ENCODE results near the gene PGAP6.
"Not testable (repeated sequence)": the region's sequence is repeated elsewhere in the genome, so short reads cannot be mapped to it uniquely, and the experiment has no call there.

Gene PGAP6

GRCh38 chr16:342455-343213, 39.1 kb downstream of the PGAP6 start:
- H3K4me3 ChIP-seq (ENCODE audit: low read length) = no peak overlapping the region
- H3K27ac ChIP-seq (ENCODE audit: low read depth, low read length) = no peak overlapping the region
- peaks cover 9% of the 10 kb centered on the region for H3K36me3 ChIP-seq (ENCODE audit: control insufficient read depth, insufficient read depth, low read length)
- H3K9ac ChIP-seq (ENCODE audit: low read length) = no peak overlapping the region
- no peaks in the 10 kb centered on the region for H3K27me3 ChIP-seq (ENCODE audit: control insufficient read depth, insufficient read depth, low read length)
- H3K4me1 ChIP-seq (ENCODE audit: control insufficient read depth, insufficient read depth, low read length) = no peaks in the 10 kb centered on the region

- H3K27ac ChIP-seq (ENCODE audit: low read depth, low read length); H3K4me3 ChIP-seq (ENCODE audit: low read length); H3K4me1 ChIP-seq (ENCODE audit: control insufficient read depth, insufficient read depth, low read length); H3K36me3 ChIP-seq (ENCODE audit: control insufficient read depth, insufficient read depth, low read length); H3K27me3 ChIP-seq (ENCODE audit: control insufficient read depth, insufficient read depth, low read length); H3K9ac ChIP-seq (ENCODE audit: low read length): not testable (repeated sequence)
Observed at GRCh38 chr16:341974-342336, 39.8 kb downstream of the PGAP6 start.

GRCh38 chr16:341095-341973, 40.4 kb downstream of the PGAP6 start:
- H3K36me3 ChIP-seq (ENCODE audit: control insufficient read depth, insufficient read depth, low read length); H3K9ac ChIP-seq (ENCODE audit: low read length); H3K27me3 ChIP-seq (ENCODE audit: control insufficient read depth, insufficient read depth, low read length); H3K27ac ChIP-seq (ENCODE audit: low read depth, low read length); H3K4me1 ChIP-seq (ENCODE audit: control insufficient read depth, insufficient read depth, low read length); H3K4me3 ChIP-seq (ENCODE audit: low read length): not testable (repeated sequence)

GRCh38 chr16:340370-341091, 41.2 kb downstream of the PGAP6 start:
- Histone ChIP-seq H3K4me1 (ENCODE audit: control insufficient read depth, insufficient read depth, low read length) (no peaks in the 10 kb centered on the region), H3K4me3 (ENCODE audit: low read length) (no peak overlapping the region), H3K27me3 (ENCODE audit: control insufficient read depth, insufficient read depth, low read length) (no peaks in the 10 kb centered on the region), H3K36me3 (ENCODE audit: control insufficient read depth, insufficient read depth, low read length) (peaks cover 5% of the 10 kb centered on the region), H3K9ac (ENCODE audit: low read length) (no peak overlapping the region), H3K27ac (ENCODE audit: low read depth, low read length) (no peak overlapping the region)

- no peak overlapping the region for H3K4me3 ChIP-seq (ENCODE audit: low read length)
Observed at GRCh38 chr16:339680-340079, 42.1 kb downstream of the PGAP6 start.

GRCh38 chr16:337975-338575, 43.7 kb downstream of the PGAP6 start:
- H3K27me3 ChIP-seq (ENCODE audit: control insufficient read depth, insufficient read depth, low read length) = no peaks in the 10 kb centered on the region
- H3K36me3 ChIP-seq (ENCODE audit: control insufficient read depth, insufficient read depth, low read length) = no peaks in the 10 kb centered on the region
- no peak overlapping the region for H3K9ac ChIP-seq (ENCODE audit: low read length)
- no peak overlapping the region for H3K4me3 ChIP-seq (ENCODE audit: low read length)
- no peaks in the 10 kb centered on the region for H3K4me1 ChIP-seq (ENCODE audit: control insufficient read depth, insufficient read depth, low read length)
- H3K27ac ChIP-seq (ENCODE audit: low read depth, low read length) = no peak overlapping the region

More at GRCh38 chr16:339680-340079, 42.1 kb downstream of the PGAP6 start:
- H3K27me3 ChIP-seq (ENCODE audit: control insufficient read depth, insufficient read depth, low read length) = no peaks in the 10 kb centered on the region
- H3K27ac ChIP-seq (ENCODE audit: low read depth, low read length) = no peak overlapping the region
- H3K4me1 ChIP-seq (ENCODE audit: control insufficient read depth, insufficient read depth, low read length) = no peaks in the 10 kb centered on the region
- H3K9ac ChIP-seq (ENCODE audit: low read length) = no peak overlapping the region
- H3K36me3 ChIP-seq (ENCODE audit: control insufficient read depth, insufficient read depth, low read length) = no peaks in the 10 kb centered on the region

DNA sequence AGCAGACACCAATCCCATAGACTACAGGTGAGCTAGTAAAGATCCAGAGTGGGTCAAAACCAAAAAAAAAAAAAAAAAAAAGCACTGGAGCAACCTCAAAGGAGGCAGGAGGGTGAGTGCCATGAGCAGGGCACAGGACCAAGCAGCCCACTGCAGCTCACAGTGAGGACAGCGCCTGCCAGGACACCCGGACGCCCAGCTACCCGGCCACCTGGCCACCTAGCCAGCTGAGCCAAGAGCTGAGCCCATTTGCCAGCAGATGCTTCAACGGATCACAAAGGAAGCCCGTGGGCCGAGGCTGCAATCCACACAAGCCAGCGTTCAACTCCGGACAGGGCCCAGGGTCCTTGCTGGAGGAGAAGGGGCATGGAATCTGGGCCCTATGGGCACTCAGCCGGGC, 44.3 kb downstream of the PGAP6 start:
- Histone ChIP-seq H3K9ac (ENCODE audit: low read length) (no peak overlapping the region), H3K27ac (ENCODE audit: low read depth, low read length) (no peak overlapping the region), H3K36me3 (ENCODE audit: control insufficient read depth, insufficient read depth, low read length) (no peaks in the 10 kb centered on the region), H3K4me1 (ENCODE audit: control insufficient read depth, insufficient read depth, low read length) (no peaks in the 10 kb centered on the region), H3K4me3 (ENCODE audit: low read length) (no peak overlapping the region), H3K27me3 (ENCODE audit: control insufficient read depth, insufficient read depth, low read length) (no peaks in the 10 kb centered on the region)

DNA sequence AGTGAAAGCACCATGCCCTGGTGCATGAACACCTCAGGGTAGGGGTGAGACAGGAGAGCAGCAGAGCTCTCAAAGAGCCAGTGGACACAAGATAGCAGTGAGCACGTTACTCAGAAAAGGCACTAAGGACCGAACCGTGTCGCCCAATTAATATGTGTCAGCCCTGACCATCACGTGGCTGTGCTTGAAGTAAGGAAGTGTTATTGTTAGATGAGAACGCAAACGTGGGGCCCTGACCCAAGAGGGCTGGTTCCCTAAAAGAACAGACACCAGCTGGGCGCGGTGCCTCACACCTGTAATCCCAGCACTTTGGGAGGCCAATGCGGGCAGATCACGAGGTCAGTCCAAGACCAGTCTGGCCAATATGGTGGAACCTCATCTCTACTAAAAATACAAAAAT, 45.5 kb downstream of the PGAP6 start:
- no peak overlapping the region for H3K9ac ChIP-seq (ENCODE audit: low read length)
- no peaks in the 10 kb centered on the region for H3K4me1 ChIP-seq (ENCODE audit: control insufficient read depth, insufficient read depth, low read length)
- no peak overlapping the region for H3K27ac ChIP-seq (ENCODE audit: low read depth, low read length)
- no peaks in the 10 kb centered on the region for H3K27me3 ChIP-seq (ENCODE audit: control insufficient read depth, insufficient read depth, low read length)
- H3K4me3 ChIP-seq (ENCODE audit: low read length) = no peak overlapping the region
- H3K36me3 ChIP-seq (ENCODE audit: control insufficient read depth, insufficient read depth, low read length) = no peaks in the 10 kb centered on the region

DNA sequence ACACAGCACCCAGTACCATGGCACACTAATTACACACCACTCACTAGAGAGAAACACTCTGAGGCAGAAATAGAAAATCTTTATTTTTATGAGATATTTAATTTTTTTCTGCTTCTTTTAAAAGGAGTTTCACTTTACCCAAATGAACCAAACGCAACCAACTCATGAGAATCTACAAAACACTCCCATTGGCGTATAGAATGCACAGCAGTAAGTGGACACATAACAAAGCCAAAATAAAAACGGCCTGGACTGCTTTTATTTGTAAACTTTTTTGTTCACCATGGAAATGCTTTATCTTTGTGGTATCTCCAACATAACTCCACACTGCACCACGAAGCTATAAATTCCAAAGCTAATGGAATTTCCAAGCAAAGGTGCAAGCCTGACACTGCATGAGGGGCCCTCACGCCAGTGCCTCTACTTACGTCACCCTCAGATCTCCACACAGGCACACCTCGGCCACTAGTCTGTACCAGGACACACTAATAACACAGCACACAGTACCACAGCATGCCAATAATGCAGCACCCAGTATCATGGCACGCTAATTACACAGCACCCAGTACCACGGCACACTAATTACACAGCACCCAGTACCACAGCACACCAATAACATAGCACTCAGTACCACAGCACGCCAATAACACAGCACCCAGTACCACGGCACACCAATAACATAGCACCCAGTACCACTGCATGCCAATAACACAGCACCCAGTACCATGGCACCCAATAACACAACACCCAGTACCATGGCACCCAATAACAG, 46.7 kb downstream of the PGAP6 start:
- H3K36me3 ChIP-seq (ENCODE audit: control insufficient read depth, insufficient read depth, low read length); H3K4me1 ChIP-seq (ENCODE audit: control insufficient read depth, insufficient read depth, low read length); H3K27me3 ChIP-seq (ENCODE audit: control insufficient read depth, insufficient read depth, low read length); H3K9ac ChIP-seq (ENCODE audit: low read length); H3K4me3 ChIP-seq (ENCODE audit: low read length); H3K27ac ChIP-seq (ENCODE audit: low read depth, low read length): not testable (repeated sequence)

GRCh38 chr16:334164-334832, 47.5 kb downstream of the PGAP6 start:
- H3K4me1 ChIP-seq (ENCODE audit: control insufficient read depth, insufficient read depth, low read length); H3K36me3 ChIP-seq (ENCODE audit: control insufficient read depth, insufficient read depth, low read length); H3K4me3 ChIP-seq (ENCODE audit: low read length); H3K9ac ChIP-seq (ENCODE audit: low read length); H3K27me3 ChIP-seq (ENCODE audit: control insufficient read depth, insufficient read depth, low read length); H3K27ac ChIP-seq (ENCODE audit: low read depth, low read length): not testable (repeated sequence)

- Histone ChIP-seq H3K27me3 (ENCODE audit: control insufficient read depth, insufficient read depth, low read length) (no peaks in the 10 kb centered on the region), H3K27ac (ENCODE audit: low read depth, low read length) (no peak overlapping the region), H3K36me3 (ENCODE audit: control insufficient read depth, insufficient read depth, low read length) (no peaks in the 10 kb centered on the region), H3K4me3 (ENCODE audit: low read length) (no peak overlapping the region), H3K9ac (ENCODE audit: low read length) (no peak overlapping the region), H3K4me1 (ENCODE audit: control insufficient read depth, insufficient read depth, low read length) (no peaks in the 10 kb centered on the region)
Observed at GRCh38 chr16:333406-334094, 48.2 kb downstream of the PGAP6 start.

Data from rectal smooth muscle tissue (tissue), 1 donor.